Transverse colon (tissue), 4 donors: ENCODE data around the gene TRIM13.

Source experiments
- CTCF ChIP-seq, 5 experiments: fragments of 200-600 bp in 3 of 5; fragments of 450-650 bp in 2 of 5; sonication (generic) in 3 of 5; IDR thresholded peaks; 1 replicate in 2 of 5; 2 replicates in 3 of 5; pipeline ENCODE4 v1.5.1; 2016 to 2017; ENCODE audit warnings: antibody characterized with exemption in 5 of 5, inconsistent platforms in 3 of 5, mild to moderate bottlenecking in 2 of 5, moderate library complexity in 1 of 5
- EP300 ChIP-seq: sonication (generic); formaldehyde crosslinking; IDR thresholded peaks from one replicate; pipeline ENCODE4 v1.6.1; 2017; ENCODE audit warnings: antibody characterized with exemption, low read depth
- POLR2A ChIP-seq: fragments of 450-650 bp; IDR thresholded peaks from one replicate; pipeline ENCODE4 v1.6.1; 2016; ENCODE audit warnings: antibody characterized with exemption, mild to moderate bottlenecking, moderate library complexity
- POLR2AphosphoS5 ChIP-seq, 3 donors: sonication (generic); formaldehyde crosslinking; IDR thresholded peaks; one replicate each; pipeline ENCODE4 v1.6.1; 2016; ENCODE audit warnings: antibody characterized with exemption in 3 of 3

- TF ChIP-seq CTCF (IDR thresholded peaks at IDR 0.05): no peak
- no peak for TF ChIP-seq POLR2AphosphoS5 (IDR thresholded peaks at IDR 0.05)
- no peak for TF ChIP-seq EP300
- TF ChIP-seq POLR2A: no peak
Measured at GRCh38 chr13:49975826-49976225, 21.0 kb upstream of the TRIM13 start.
